ENCODE results near the gene NRG3. TPM values are rescaled to one million over a fixed set of nuclear protein-coding genes. Genes with fewer than 3 reads are reported as not detected.

NRG3 gene
- total and polyA plus RNA-seq, 11 donors = 0.11 to 0.41 (median 0.27) TPM; not detected in 7

- ATAC-seq = no peak
- Histone ChIP-seq H3K27ac (no peak overlapping the region), H3K27me3 (no peaks in the 10 kb centered on the region), H3K36me3 (no peaks in the 10 kb centered on the region), H3K4me3 (no peak overlapping the region), H3K9me3 (no peaks in the 10 kb centered on the region), H3K4me1 (no peaks in the 10 kb centered on the region)
- no peak for DNase-seq
- intact Hi-C loops (cut with DNase I) = no loop called here
- no peak for TF ChIP-seq CTCF (IDR thresholded peaks at IDR 0.05)
- TF ChIP-seq POLR2A (IDR thresholded peaks at IDR 0.05) = no peak
These were observed 875.5 kb downstream of the NRG3 start for GRCh38 chr10:82750538-82750937.

GRCh38 chr10:82757397-82757796 lies 882.4 kb downstream of the NRG3 start:
- no peaks in the 10 kb centered on the region for H3K9me3 ChIP-seq
- H3K36me3 ChIP-seq = no peaks in the 10 kb centered on the region
- WGBS, 4 donors = 67 to 72% (median 68%) methylated on average over 3 of the region's 3 CpGs
- DNase-seq (no peak), ATAC-seq (no peak)
- intact Hi-C loops (cut with DNase I) = no loop called here
- no peak overlapping the region for H3K4me3 ChIP-seq
- H3K4me1 ChIP-seq = no peaks in the 10 kb centered on the region
- H3K27me3 ChIP-seq = no peaks in the 10 kb centered on the region
- no peak overlapping the region for H3K27ac ChIP-seq
- TF ChIP-seq POLR2A (IDR thresholded peaks at IDR 0.05) (no peak), CTCF (IDR thresholded peaks at IDR 0.05) (no peak)

DNA sequence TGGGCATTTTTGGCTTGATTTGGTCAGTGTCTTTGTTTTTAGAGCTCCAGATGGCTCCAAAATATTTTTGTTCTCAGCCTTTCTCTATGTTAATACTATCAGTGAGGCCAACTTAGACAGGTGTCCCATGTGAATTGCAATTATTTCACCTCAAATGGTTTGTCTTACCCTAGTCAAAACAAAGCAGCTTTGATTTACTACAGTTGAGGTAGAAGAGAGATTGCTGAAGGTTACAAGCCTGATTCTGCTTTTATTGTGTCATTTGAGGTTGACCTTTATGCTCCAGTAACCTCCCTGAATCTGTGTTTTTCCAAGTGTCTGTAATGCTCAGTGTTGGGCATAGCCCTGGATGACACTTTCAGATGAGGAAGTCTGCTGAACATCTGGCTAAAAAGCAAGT lies 882.9 kb downstream of the NRG3 start:
- no peaks in the 10 kb centered on the region for H3K9me3 ChIP-seq
- intact Hi-C loops (cut with DNase I) = no loop called here
- no peaks in the 10 kb centered on the region for H3K4me1 ChIP-seq
- H3K4me3 ChIP-seq = no peak overlapping the region
- no peaks in the 10 kb centered on the region for H3K36me3 ChIP-seq
- ATAC-seq (no peak), DNase-seq (no peak)
- TF ChIP-seq POLR2A (IDR thresholded peaks at IDR 0.05) = no peak
- no peak for TF ChIP-seq CTCF (IDR thresholded peaks at IDR 0.05)
- no peak overlapping the region for H3K27ac ChIP-seq
- no peaks in the 10 kb centered on the region for H3K27me3 ChIP-seq

GRCh38 chr10:82759050-82759449 lies 884.1 kb downstream of the NRG3 start:
- H3K27me3 ChIP-seq = no peaks in the 10 kb centered on the region
- H3K27ac ChIP-seq = no peak overlapping the region
- H3K4me3 ChIP-seq = no peak overlapping the region
- no peak for ATAC-seq
- DNase-seq = no peak
- no peaks in the 10 kb centered on the region for H3K9me3 ChIP-seq
- TF ChIP-seq POLR2A (IDR thresholded peaks at IDR 0.05) = no peak
- TF ChIP-seq CTCF (IDR thresholded peaks at IDR 0.05) = no peak
- no peaks in the 10 kb centered on the region for H3K4me1 ChIP-seq
- H3K36me3 ChIP-seq = no peaks in the 10 kb centered on the region
- intact Hi-C loops (cut with DNase I) = no loop called here
- 48 to 91% (median 87%) methylated on average over 1 of the region's 1 CpG for WGBS, 4 donors
